CD4-positive, alpha-beta T cell treated with Interleukin-6 for 4 hours (primary cell): ENCODE data around the gene CLDN14.

Experiments
- DNase-seq: peaks from one replicate; pipeline ENCODE4 v3.0.0-alpha.2; 2020; ENCODE audit warnings: mixed read lengths

Gene CLDN14

DNA sequence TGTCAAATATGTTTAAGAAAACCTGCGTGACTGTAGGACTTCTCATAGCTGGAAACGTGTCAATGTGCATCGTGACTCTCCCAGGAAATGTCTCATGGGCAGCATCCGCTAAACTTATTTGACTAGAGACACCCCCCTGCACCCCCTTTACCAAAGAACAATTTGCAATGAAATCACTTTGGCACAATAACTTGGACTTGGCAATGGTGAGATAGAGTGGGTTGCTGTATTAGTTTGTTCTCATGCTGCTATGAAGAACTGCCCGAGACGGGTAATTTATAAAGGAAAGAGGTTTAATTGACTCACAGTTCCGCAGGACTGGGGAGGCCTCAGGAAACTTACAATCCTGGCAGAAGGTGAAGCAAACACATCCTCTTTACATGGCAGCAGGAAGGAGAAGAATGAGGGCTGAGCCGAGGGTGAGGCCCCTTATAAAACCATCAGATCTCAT is 13.8 kb downstream of the CLDN14 start:
- no peak for DNase-seq

DNA sequence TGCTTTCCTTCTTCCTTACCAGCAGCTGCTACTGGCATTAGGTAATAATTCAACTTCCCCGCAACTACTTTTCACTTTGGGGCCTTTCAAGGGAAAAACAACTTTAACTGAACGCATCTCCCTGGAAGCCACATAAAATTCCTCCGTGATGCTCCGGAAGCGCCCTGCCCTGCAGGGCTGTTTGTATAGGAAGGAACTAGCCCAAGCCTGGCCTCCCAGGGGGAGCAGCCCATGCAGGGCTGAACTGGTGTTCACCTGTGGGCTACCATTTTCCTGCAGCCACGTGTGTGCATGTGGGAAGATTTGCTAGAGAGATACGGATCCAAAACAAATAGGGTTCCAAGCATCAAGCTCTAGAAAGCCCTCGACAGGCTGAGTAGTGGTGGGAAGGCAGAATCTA is 14.4 kb downstream of the CLDN14 start:
- no peak for DNase-seq

DNA sequence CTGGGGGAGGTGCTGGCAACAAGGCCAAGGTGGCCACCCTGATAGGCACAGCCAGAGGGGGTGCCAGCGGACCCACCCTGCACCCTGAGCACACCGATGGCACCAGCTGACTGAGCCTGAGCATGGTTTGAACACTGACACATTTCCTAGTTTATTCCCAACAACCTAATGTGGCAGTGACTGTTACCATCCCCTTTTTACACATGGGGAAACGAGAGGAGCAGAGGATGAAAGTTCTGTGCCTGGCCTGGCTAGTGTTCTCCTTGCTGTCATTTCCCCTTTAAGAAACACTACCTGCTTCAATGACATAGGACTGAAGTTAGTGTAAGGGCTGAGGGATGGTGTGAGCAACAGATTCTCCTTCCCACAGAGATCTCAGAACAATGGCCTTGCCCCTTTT is 15.3 kb downstream of the CLDN14 start:
- no peak for DNase-seq

- DNase-seq, result no peak
These were observed 15.9 kb downstream of the CLDN14 start for GRCh38 chr21:36463991-36464390.

DNA sequence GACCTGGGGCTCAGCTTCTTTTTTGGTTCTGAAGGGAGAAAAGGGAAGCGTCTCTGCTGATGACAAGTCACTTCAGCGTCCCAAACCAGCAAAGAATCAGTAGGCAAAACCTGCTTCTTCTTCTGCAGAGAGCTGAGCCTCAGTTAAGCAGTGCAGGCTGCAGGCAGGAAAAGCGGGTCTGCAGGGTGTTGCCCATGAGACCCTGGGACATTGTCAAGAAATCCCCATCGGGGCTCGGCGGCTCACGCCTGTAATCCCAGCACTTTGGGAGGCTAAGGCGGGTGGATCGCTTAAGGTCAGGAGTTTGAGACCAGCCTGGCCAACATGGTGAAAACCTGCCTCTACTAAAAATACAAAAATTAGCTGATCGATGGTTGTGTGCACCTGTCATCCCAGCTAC is 16.7 kb downstream of the CLDN14 start:
- DNase-seq, result no peak

DNA sequence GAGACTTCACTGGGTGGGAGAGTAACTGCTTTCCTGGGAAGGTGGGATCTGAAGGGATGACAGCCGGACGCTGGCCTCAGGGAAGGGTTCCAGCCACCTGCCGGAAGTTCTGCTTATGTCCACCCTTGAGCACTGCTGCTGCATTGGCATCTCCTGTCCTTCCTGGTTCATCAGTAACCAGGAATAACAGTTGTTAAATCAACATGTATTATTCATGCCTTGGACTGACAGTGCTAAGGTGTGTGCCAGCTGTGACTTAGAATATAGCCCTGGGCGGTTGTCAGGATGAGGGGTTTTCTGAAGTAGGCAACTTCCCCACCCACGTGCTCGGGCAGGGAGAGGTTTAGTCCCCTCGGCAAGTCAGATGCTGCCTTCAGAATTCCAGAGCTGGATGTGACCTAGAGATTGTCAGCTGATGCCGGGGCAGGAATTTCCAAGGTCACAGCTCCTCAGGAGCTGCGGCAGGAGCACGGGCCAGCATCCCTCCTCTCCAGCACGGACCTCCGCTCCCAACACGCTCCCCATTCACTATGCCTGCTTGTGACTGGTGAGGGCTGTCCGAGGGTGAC is 17.9 kb downstream of the CLDN14 start:
- no peak for DNase-seq

DNA sequence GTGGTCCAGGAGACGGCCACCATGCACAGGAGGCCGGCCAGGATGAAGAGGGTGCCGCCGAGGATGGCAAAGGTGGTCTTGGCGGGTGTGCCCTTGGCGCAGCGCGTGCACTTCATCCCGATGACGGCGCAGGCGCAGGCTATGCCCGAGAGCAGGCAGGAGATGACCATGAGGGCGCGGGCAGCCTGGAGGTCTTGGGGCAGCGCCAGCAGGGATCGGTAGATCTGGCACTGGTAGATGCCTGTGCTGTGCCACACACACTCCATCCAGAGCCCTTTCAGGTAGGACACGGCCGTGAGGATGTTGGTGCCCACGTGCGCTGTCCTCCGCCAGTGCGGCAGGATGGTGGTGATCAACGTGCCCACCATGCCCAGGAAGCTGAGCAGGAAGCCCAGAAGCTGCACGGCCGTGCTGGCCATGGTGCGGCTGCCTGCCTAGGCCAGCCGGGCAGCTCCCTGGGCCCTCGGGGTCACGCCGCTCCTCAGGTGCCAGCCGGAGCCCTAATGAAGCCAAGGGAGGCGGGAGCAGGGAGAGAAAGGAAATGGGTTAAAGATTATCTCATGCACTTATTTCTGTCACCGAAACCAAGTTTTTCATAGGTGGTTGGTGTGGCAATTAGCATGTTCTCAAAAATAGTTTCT is 18.5 kb downstream of the CLDN14 start:
- no peak for DNase-seq

DNA sequence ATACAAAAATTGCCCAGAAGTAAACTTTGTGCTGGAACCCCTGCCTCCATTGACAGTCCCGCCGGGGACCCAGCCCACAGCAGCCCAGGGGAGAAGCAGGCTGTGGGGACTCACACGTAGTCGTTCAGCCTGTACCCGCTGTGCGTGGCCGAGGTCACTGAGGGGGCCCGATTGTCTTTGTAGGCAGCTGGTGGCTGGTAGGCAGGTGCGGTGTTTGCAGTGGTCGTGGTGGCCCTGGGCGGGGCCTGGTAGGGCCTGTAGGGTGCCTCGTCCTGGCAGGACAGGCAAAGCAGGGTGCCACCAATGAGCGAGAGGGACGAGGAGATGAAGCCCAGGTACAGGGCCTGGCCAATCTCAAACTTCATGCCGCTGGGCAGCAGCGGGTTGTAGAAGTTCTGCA is 19.1 kb downstream of the CLDN14 start:
- no peak for DNase-seq

DNA sequence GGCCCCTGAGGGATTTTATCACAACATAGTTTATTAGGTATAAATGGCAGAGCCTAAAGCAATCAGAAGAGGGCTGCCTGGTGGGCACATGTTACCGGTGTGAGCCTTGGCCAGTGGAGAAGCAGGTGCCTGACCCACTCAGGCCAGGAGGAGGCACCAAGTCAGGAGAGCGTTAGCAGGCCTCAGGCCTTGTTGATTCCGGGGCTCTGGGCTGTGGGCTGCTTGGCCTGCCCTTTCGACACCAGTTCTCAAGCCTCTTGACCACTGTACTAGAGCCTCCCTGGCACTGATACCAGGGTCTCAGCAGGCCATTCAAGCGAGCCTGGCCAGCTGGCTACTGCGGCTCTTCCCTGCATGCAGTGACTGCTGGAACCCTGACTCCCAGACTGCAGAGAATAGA is 20.8 kb downstream of the CLDN14 start:
- no peak for DNase-seq

GRCh38 chr21:36456729-36457414 is 23.1 kb downstream of the CLDN14 start:
- DNase-seq, result no peak

DNA sequence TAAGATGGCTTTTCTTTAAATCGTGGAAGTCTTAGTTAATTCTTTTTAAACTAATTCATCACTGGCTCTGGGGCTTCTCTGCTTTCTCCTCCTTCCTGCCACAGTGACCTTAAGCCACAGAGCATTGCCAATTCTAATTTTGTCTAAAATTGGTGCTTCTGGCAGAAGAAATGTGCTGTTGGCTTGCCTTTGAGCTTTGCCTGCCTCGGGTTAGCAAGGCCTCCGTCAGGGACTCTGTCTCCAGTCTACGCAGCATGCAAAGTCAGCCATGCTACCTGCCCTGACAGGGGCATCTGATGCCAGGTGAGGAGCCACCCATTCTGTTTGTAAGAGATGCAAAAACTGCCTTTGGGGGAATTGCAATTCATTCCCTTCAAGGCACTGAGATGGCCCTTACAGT is 25.2 kb downstream of the CLDN14 start:
- DNase-seq, result no peak

DNA sequence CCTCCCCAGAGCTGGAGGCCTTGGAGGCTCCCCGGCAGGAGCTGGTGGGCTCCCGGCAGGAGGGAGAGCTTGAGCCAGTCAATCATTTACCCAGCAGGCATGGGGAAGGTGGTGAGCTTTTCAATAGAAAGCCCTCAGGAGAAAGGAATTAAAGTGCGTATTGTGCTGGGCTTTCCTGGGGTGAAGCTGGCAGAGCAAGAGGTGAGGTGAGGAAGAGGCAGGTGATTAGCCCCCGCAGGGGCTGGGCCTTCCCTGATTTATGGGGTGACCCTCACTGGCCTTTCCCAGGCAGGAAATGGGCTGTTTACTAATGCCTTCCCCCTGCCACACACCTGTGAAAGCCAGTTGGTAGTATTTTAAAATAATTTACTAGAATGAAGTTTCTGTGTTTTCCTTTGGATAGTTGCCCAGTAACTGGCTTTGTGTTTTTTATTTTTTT is 25.8 kb downstream of the CLDN14 start:
- no peak for DNase-seq

DNA sequence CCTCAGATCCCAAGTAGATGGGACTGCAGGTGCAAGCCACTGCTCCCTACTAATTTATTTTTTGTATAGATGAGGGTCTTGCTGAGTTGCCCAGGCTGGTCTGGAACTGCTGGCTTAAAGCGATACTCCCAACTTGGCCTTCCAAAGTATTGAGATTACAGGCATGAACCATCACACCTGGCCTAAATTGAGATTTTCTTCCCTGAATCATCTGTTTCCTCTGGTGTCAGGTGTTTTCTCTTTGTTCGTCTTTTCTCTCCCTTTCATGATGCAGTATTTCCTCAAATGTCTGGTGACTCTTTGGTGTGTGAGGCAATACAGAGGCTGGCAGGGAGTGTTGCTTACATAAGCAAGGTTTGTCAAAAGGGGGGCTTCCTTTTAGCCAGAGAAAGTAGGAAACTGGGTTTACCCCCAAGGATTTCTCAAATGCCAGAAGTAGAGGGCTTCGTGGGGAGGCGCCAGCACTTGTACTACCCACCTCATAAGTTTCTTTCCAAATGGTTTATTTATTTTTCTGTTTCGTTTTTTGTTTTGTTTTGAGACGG is 27.6 kb downstream of the CLDN14 start:
- DNase-seq, result no peak

DNA sequence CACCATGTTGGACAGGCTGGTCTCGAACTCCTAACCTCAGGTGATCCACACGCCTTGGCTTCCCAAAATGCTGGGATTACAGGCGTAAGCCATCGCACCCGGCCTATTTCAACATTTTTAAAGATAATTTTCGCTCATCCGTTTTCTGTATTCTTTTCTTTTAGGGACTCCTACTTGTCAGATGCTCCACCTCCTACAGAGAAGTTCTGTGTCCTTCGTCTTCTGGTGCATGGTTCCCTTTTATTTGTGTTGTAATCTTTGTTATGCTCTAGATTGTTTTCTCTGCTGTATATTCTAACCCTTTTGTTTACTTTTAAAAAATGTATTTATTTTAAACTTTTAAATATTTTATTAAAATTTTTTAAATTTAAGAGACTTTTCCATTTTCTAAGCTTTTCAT is 28.4 kb downstream of the CLDN14 start:
- no peak for DNase-seq

- DNase-seq, result no peak
These were observed 29.4 kb downstream of the CLDN14 start for GRCh38 chr21:36450511-36450910.

DNA sequence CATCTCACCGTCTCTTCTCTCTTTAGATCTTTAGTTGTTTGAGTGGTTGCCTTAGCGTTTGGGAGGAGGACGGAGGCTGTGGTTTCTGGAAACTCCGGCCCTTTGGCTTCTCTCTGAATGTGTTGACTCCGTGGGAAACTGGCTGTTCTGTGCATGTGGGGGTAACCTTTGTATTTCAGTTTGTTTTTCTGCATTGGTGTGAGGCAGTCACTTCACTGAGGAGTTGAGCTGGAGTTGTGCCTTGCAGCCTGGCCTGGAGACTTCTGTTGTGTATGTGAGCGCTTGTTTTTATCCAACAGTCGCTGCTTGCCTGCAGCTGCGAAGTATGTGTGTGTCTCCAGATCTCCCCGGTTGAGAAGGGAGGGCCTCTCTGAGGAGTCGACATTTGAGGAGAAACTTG is 33.6 kb downstream of the CLDN14 start:
- DNase-seq, result no peak

DNA sequence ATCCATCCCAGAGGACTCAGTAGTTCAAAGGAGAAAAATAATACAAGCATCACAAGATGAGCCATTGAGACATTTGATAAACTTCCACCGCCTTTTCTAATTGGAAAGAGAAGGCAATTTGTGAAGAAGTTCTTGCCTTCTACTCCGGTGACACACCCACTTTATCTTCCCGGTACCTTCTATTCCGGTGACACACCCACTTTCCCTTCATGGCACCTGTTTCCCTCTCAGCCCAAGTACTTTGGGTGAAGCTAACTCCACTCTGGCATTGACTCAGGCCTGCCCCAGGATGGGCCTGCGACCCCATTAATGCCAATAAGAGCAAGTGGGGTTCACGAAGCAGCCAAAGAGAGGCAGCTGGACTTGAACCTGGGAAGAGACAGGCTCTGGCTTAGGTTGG is 38.2 kb downstream of the CLDN14 start:
- DNase-seq, result no peak

DNA sequence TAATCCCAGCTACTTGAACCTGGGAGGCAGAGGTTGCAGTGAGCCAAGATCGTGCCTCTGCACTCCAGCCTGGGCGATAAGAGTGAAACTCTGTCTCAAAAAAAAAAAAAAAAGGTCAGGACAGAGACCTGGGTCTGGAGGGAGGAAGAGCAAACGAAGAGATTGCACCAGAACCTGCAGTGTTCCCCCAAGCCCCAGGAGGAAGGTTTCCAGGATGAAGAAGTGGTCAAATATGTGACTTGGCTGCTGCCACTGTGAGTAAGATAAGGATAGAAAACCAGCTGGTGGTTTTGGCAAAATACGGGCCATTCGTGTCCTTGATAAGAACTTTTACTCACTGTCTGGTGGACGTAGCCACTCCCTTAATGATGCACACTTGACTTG is 42.2 kb downstream of the CLDN14 start:
- no peak for DNase-seq

DNA sequence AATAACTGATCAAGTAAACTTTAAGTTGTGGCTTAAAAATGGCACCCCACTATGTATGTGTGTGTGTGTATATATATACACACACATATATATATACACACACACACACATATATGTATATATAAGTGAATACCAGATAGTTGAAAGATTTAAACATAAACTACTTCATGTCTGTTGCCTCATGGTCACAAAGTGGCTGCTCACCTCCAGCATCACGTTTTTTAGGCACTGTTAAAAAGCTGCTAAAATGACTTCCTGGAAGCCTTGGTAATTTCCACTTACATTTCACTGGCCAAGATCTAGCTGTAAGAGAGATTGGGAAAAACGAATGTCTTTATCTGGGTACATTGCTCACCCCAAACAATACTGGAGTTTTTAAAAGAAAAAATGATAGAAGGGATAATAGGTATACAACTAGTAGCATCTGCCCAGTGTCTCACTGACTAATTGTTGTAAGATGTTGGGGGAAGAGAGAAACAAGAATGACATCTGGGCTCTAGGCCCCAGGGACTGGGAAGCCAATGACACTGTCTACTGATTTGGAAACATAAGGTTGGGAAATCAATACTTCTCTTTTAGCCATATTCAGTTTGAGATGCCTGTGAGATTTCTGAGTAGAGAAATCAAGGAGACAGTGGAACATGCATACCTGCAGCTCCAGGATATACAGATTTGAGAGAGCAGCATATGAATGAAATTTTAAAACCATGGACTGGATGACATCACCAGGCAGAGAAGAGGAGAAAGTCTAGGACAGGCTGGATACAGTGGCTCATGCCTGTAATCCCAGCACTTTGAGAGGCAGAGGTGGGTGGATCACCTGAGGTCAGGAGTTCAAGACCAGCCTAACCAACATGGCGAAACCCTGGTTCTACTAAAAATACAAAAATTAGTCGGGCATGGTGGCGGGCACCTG is 42.8 kb downstream of the CLDN14 start:
- no peak for DNase-seq

- DNase-seq, result no peak
These were observed 45.8 kb downstream of the CLDN14 start for GRCh38 chr21:36434144-36434543.

DNA sequence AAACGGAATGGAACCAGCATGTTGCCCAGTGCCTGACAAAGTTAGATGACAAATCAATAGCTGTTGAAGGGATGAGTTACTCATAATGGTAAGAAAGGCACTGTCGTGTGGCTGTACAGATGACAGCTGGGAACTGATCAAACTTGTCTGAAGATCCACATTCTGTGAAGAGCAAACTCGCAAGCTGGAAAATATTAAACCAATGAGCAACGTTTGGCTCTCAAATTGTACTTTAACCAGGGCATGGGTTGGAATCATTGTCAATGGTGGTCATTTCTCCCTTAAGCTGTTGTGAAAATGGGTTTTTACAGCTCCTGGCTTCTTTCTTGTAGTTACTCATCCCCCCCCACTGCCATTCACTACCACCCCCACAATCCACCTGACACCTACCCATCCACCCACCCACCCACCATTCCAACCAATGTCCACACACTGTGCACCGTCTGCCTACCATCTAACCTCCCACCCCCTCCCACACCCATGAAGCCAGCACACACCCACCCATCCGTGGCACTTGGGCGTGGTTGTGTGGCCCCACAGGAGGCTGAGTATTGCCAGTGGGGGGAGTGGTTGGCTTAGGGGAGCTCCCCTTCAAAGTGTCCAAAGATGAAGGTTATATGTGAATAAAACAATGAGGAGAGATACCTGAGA is 46.7 kb downstream of the CLDN14 start:
- no peak for DNase-seq

- no peak for DNase-seq
These were observed 48.7 kb downstream of the CLDN14 start for GRCh38 chr21:36431252-36431651.

DNA sequence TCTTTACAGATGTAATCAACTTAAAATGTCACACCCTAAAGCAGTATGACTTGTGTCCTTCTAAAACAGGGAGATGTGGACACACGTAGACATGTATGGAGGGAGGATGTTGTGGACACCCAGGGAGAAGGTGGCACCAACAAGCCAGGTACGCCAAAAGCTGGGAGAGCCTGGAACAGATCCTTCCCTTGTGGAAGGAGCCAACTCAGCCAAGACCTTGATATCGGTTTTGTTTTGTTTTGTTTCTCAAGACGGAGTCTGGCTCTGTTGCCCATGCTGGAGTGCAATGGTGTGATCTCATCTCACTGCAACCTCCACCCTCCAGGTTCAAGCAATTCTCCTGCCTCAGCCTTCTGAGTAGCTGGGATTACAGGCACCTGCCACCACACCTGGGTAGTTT is 49.1 kb downstream of the CLDN14 start:
- no peak for DNase-seq
